ENCODE results near the gene RIIAD1.
"Not testable (repeated sequence)": the region's sequence is repeated elsewhere in the genome, so short reads cannot be mapped to it uniquely, and the experiment has no call there.

Gene RIIAD1

GRCh38 chr1:151737026-151737425 lies 15.7 kb downstream of the RIIAD1 start:
- DNase-seq = no peak

- DNase-seq = no peak
Observed at GRCh38 chr1:151737479-151737878, 16.2 kb downstream of the RIIAD1 start.

GRCh38 chr1:151739590-151740355 lies 18.5 kb downstream of the RIIAD1 start:
- DNase-seq = no peak

GRCh38 chr1:151741516-151741915 lies 20.2 kb downstream of the RIIAD1 start:
- DNase-seq = no peak

GRCh38 chr1:151756291-151756690 lies 35.0 kb downstream of the RIIAD1 start:
- no peak for DNase-seq

- DNase-seq = no peak
Observed at GRCh38 chr1:151759241-151759640, 37.9 kb downstream of the RIIAD1 start.

- no peak for DNase-seq
Observed at GRCh38 chr1:151760597-151761385, 39.5 kb downstream of the RIIAD1 start.

GRCh38 chr1:151762941-151763921 lies 41.9 kb downstream of the RIIAD1 start, which contains the start of gene MRPL9:
TSS of gene MRPL9 (minus strand) at chr1:151763496. CDS start at chr1:151763479, 17 bp downstream.
- peak; percentile 64 for DNase-seq

- DNase-seq = no peak
Observed at GRCh38 chr1:151763990-151764389, 42.7 kb downstream of the RIIAD1 start.

GRCh38 chr1:151768351-151769066 lies 47.2 kb downstream of the RIIAD1 start:
- not testable (repeated sequence) for DNase-seq

GRCh38 chr1:151769270-151769669 lies 47.9 kb downstream of the RIIAD1 start:
- not testable (repeated sequence) for DNase-seq

GRCh38 chr1:151773702-151774101 lies 52.4 kb downstream of the RIIAD1 start:
- no peak for DNase-seq

GRCh38 chr1:151774256-151774922 lies 53.1 kb downstream of the RIIAD1 start:
- no peak for DNase-seq

- DNase-seq = no peak
Observed at GRCh38 chr1:151775894-151776664, 54.8 kb downstream of the RIIAD1 start.

GRCh38 chr1:151776665-151777062 lies 55.3 kb downstream of the RIIAD1 start:
- DNase-seq = no peak

- DNase-seq = no peak
Observed at GRCh38 chr1:151777317-151777716, 56.0 kb downstream of the RIIAD1 start.
